H9 (cell line): ENCODE measurements around the gene IGFBP7. TPM values are rescaled to one million over a fixed set of nuclear protein-coding genes. Genes with fewer than 3 reads are reported as not detected.

Experiments
- DNase-seq: peaks from one replicate; pipeline ENCODE4 v3.0.0-alpha.2; 2017
- H2AFZ ChIP-seq: one replicate; pipeline ENCODE4 v1.6.1; 2013; ENCODE audit warnings: mild to moderate bottlenecking, low read length, control low read depth, moderate library complexity
- H2AK5ac ChIP-seq: 2 replicates; pipeline ENCODE4 v1.6.1; 2013; ENCODE audit warnings: low read length, control low read depth, mixed read lengths; ENCODE audit not compliant: insufficient read length
- H2BK120ac ChIP-seq: one replicate; pipeline ENCODE4 v1.6.1; 2013; ENCODE audit warnings: low read depth, mild to moderate bottlenecking, low read length, control low read depth, inconsistent platforms; ENCODE audit not compliant: poor library complexity, severe bottlenecking
- H2BK12ac ChIP-seq: 2 replicates; pipeline ENCODE4 v1.6.1; 2013; ENCODE audit warnings: low read length, control low read depth, mixed read lengths, low read depth; ENCODE audit not compliant: insufficient read length
- H2BK15ac ChIP-seq: 2 replicates; pipeline ENCODE4 v1.6.1; 2013; ENCODE audit warnings: low read depth, low read length, control low read depth
- H2BK20ac ChIP-seq: one replicate; pipeline ENCODE4 v1.6.1; 2013; ENCODE audit warnings: low read depth, mild to moderate bottlenecking, low read length, control low read depth, inconsistent platforms; ENCODE audit not compliant: poor library complexity, severe bottlenecking
- H2BK5ac ChIP-seq: 2 replicates; pipeline ENCODE4 v1.6.1; 2013; ENCODE audit warnings: low read length, control low read depth, mixed read lengths; ENCODE audit not compliant: insufficient read length
- H3K14ac ChIP-seq: 2 replicates; pipeline ENCODE4 v1.6.1; 2013; ENCODE audit warnings: low read length, control low read depth; ENCODE audit not compliant: insufficient read depth
- H3K18ac ChIP-seq: 2 replicates; pipeline ENCODE4 v1.6.1; 2013; ENCODE audit warnings: low read depth, mild to moderate bottlenecking, mixed read lengths, low read length, control low read depth; ENCODE audit not compliant: insufficient read length
- H3K23ac ChIP-seq: 2 replicates; pipeline ENCODE4 v1.6.1; 2013; ENCODE audit warnings: low read length, control low read depth, mixed read lengths, low read depth; ENCODE audit not compliant: insufficient read length
- H3K23me2 ChIP-seq: 2 replicates; pipeline ENCODE4 v1.6.1; 2013; ENCODE audit warnings: low read depth, mild to moderate bottlenecking, mixed read lengths, low read length, control low read depth; ENCODE audit not compliant: insufficient read length, poor library complexity, severe bottlenecking
- H3K27ac ChIP-seq: 2 replicates; pipeline ENCODE4 v1.5.1; 2013; ENCODE audit warnings: low read length, control low read depth, mixed read lengths, low read depth; ENCODE audit not compliant: insufficient read length
- H3K27me3 ChIP-seq: 2 replicates; pipeline ENCODE4 v1.6.1; 2013; ENCODE audit warnings: low read length, control low read depth, inconsistent platforms; ENCODE audit not compliant: insufficient read depth
- H3K4ac ChIP-seq: 2 replicates; pipeline ENCODE4 v1.6.1; 2013; ENCODE audit warnings: low read depth, mild to moderate bottlenecking, control low read depth, inconsistent platforms, low read length, moderate library complexity
- H3K4me1 ChIP-seq: 2 replicates; pipeline ENCODE4 v1.6.1; 2013; ENCODE audit warnings: low read length, control low read depth, inconsistent platforms; ENCODE audit not compliant: insufficient read depth
- H3K4me2 ChIP-seq: 2 replicates; pipeline ENCODE4 v1.6.1; 2013; ENCODE audit warnings: low read length, control low read depth, mixed read lengths; ENCODE audit not compliant: insufficient read length, insufficient read depth
- H3K56ac ChIP-seq: 2 replicates; pipeline ENCODE4 v1.6.1; 2013; ENCODE audit warnings: low read depth, mild to moderate bottlenecking, mixed read lengths, low read length, control low read depth; ENCODE audit not compliant: insufficient read length
- H3K79me1 ChIP-seq: 2 replicates; pipeline ENCODE4 v1.6.1; 2013; ENCODE audit warnings: low read depth, mild to moderate bottlenecking, moderate library complexity, low read length, control low read depth, inconsistent platforms; ENCODE audit not compliant: insufficient read depth, poor library complexity, severe bottlenecking
- H3K79me2 ChIP-seq: 2 replicates; pipeline ENCODE4 v1.6.1; 2013; ENCODE audit warnings: low read length, control low read depth, inconsistent platforms; ENCODE audit not compliant: insufficient read depth
- H3K9ac ChIP-seq: 2 replicates; pipeline ENCODE4 v1.6.1; 2013; ENCODE audit warnings: low read length, control low read depth, mixed read lengths; ENCODE audit not compliant: insufficient read length; ENCODE audit errors: extremely low read depth
- H3K9me3 ChIP-seq: one replicate; pipeline ENCODE4 v1.6.1; 2013; ENCODE audit warnings: low read depth, low read length, inconsistent platforms; ENCODE audit not compliant: control insufficient read depth
- H3T11ph ChIP-seq: one replicate; pipeline ENCODE4 v1.6.1; 2013; ENCODE audit warnings: mild to moderate bottlenecking, low read length, control low read depth, inconsistent platforms
- H4K20me1 ChIP-seq: one replicate; pipeline ENCODE4 v1.6.1; 2013; ENCODE audit not compliant: control insufficient read depth, insufficient read length, insufficient read depth
- H4K5ac ChIP-seq: 2 replicates; pipeline ENCODE4 v1.6.1; 2013; ENCODE audit warnings: low read depth, mild to moderate bottlenecking, mixed read lengths, low read length, control low read depth; ENCODE audit not compliant: insufficient read length
- H4K8ac ChIP-seq: replicated peaks from 2 replicates; pipeline ENCODE4 v1.6.1; 2013; ENCODE audit warnings: low read length, control low read depth, mixed read lengths, low read depth; ENCODE audit not compliant: insufficient read length
- H4K91ac ChIP-seq: 2 replicates; pipeline ENCODE4 v1.6.1; 2013; ENCODE audit warnings: low read depth, mild to moderate bottlenecking, moderate library complexity, mixed read lengths, low read length, control low read depth; ENCODE audit not compliant: insufficient read length
- H3K27ac Mint-ChIP-seq, 3 experiments: 2 replicates in 2 of 3; 3 replicates in 1 of 3; pipeline ENCODE4 v1.8.0; 2020 to 2021; ENCODE audit warnings: mixed read lengths in 3 of 3, mild to moderate bottlenecking in 1 of 3, moderate library complexity in 1 of 3
- H3K27me3 Mint-ChIP-seq: 2 replicates; pipeline ENCODE4 v1.8.0; 2021; ENCODE audit warnings: low read depth, mild to moderate bottlenecking, moderate library complexity, mixed read lengths
- H3K36me3 Mint-ChIP-seq, 3 experiments: 2 replicates in 2 of 3; 3 replicates in 1 of 3; pipeline ENCODE4 v1.8.0; 2020 to 2021; ENCODE audit warnings: low read depth in 3 of 3, mixed read lengths in 3 of 3; ENCODE audit not compliant: insufficient read depth in 1 of 3
- H3K4me1 Mint-ChIP-seq, 2 experiments: 2 replicates each; pipeline ENCODE4 v1.8.0; 2020; ENCODE audit warnings: mixed read lengths in 2 of 2
- H3K4me3 Mint-ChIP-seq, 2 experiments: 2 replicates in 1 of 2; 3 replicates in 1 of 2; pipeline ENCODE4 v1.8.0; 2020 to 2021; ENCODE audit warnings: mild to moderate bottlenecking in 2 of 2, mixed read lengths in 2 of 2, moderate library complexity in 1 of 2
- H3K9me3 Mint-ChIP-seq, 2 experiments: 2 replicates in 1 of 2; 3 replicates in 1 of 2; pipeline ENCODE4 v1.8.0; 2020; ENCODE audit warnings: mild to moderate bottlenecking in 2 of 2, mixed read lengths in 2 of 2, moderate library complexity in 1 of 2
- WGBS: extraction: QIAGEN DNeasy Blood & Tissue Kit; methylation state at CpG from one replicate; pipeline ENCODE4 v1.1.7; 2013; ENCODE audit warnings: missing lambda C conversion rate, low lambda C conversion rate, mixed read lengths; ENCODE audit not compliant: insufficient read length; ENCODE audit errors: extremely low coverage; 5-methylcytosine and 5-hydroxymethylcytosine counted together
- total RNA-seq: library from RNA; stranded (reverse); gene quantifications from 2 replicates; pipeline ENCODE4 v1.2.1, GENCODE V29; 2021
- TF ChIP-seq, protein P1 (sequence below): fragments of 200-600 bp; sonication (generic); conservative IDR thresholded peaks from 3 replicates; pipeline ENCODE4 v1.8.0; 2021; ENCODE audit warnings: antibody characterized with exemption, mild to moderate bottlenecking

Gene IGFBP7
- total RNA-seq, 1 experiment from 2014 or later = 0.37 TPM

DNA sequence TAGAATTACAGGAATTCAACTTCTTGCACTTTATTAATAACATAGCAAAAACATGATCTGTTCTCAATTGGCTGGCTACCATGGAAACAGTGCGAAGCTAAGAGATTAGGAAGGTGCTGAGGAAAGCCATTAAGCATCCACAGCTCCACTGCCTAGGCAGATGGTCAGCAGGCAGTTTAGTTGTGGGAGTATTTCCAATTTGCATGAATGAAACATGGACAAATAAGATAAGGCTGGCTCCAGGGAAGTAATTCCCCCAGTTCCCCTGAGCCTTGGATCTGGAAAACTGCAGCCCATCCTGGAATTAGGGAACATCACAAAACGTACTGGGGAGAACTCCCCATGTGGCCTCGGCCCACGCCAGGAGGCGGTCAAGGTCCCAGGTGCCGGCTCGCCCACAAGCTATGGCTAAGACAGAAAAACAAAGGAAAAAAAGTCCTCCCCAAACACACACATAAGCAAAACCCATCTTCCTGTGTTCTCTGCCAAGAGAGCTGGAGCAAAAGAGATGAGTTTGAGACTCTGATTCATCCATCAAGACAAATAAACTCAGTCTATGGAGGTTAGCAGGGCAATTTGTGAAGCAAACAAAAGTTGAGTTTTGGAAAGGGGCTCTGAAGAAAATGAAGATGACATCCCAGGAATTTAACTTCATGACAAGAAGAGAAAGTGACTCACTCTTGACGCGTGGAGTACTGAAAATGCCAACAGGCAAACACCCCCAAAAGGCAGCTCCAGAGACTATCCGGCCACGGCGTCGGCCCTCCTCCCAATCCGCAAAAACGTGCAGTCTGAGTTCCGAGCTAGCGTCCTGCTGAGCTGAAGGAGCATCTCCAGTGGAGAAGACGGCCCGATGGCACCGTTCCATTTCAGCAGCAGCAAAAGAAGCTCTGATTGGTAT is 45.1 kb downstream of the IGFBP7 start:
- no CpG with 5 or more reads among the region's 20 CpGs for WGBS
- TF ChIP-seq, protein P1, sequence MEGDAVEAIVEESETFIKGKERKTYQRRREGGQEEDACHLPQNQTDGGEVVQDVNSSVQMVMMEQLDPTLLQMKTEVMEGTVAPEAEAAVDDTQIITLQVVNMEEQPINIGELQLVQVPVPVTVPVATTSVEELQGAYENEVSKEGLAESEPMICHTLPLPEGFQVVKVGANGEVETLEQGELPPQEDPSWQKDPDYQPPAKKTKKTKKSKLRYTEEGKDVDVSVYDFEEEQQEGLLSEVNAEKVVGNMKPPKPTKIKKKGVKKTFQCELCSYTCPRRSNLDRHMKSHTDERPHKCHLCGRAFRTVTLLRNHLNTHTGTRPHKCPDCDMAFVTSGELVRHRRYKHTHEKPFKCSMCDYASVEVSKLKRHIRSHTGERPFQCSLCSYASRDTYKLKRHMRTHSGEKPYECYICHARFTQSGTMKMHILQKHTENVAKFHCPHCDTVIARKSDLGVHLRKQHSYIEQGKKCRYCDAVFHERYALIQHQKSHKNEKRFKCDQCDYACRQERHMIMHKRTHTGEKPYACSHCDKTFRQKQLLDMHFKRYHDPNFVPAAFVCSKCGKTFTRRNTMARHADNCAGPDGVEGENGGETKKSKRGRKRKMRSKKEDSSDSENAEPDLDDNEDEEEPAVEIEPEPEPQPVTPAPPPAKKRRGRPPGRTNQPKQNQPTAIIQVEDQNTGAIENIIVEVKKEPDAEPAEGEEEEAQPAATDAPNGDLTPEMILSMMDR = no peak
- no peaks in the 10 kb centered on the region for H3K4me1 Mint-ChIP-seq
- Histone ChIP-seq H3K23ac (no peak overlapping the region), H2BK20ac (no peak overlapping the region), H3K4me2 (no peak overlapping the region), H3K14ac (no peak overlapping the region), H3K56ac (no peak overlapping the region), H3K27me3 (no peaks in the 10 kb centered on the region), H3K4ac (no peak overlapping the region), H2AK5ac (no peak overlapping the region), H2BK5ac (no peak overlapping the region), H3K9ac (no peak overlapping the region), H3K4me1 (no peaks in the 10 kb centered on the region), H3T11ph (no peak overlapping the region), H2AFZ (no peak overlapping the region), H2BK15ac (no peak overlapping the region), H3K27ac (no peak overlapping the region), H3K9me3 (no peaks in the 10 kb centered on the region), H3K23me2 (no peaks in the 10 kb centered on the region), H4K91ac (no peak overlapping the region), H2BK120ac (no peak overlapping the region), H4K20me1 (no peaks in the 10 kb centered on the region), H2BK12ac (no peak overlapping the region), H3K79me1 (no peaks in the 10 kb centered on the region), H3K18ac (no peak overlapping the region), H4K5ac (no peak overlapping the region), H3K79me2 (no peaks in the 10 kb centered on the region), H4K8ac (no peak overlapping the region)
- no peak overlapping the region; a peak in 1 of 7 replicates for H3K27ac Mint-ChIP-seq
- H3K36me3 Mint-ChIP-seq = no peaks in the 10 kb centered on the region; a peak in 1 of 7 replicates
- no peak for DNase-seq
- H3K4me3 Mint-ChIP-seq = no peak overlapping the region
- peaks cover 3% of the 10 kb centered on the region for H3K27me3 Mint-ChIP-seq
- H3K9me3 Mint-ChIP-seq = no peaks in the 10 kb centered on the region
